A673 (cell line): Measurements from ENCODE around the gene TASP1. TPM values are rescaled to one million over a fixed set of nuclear protein-coding genes. Genes with fewer than 3 reads are reported as not detected.

Source experiments
- BruUV-seq: library from RNA; stranded (reverse); fragments of 400-500 nt; replicated peaks from 2 replicates; lab custom pipeline; 2021; lab: Mats Ljungman, UMichigan
- CTCF ChIA-PET: fragments of 300-600 bp; sonication (Branson Sonifier 250); formaldehyde crosslinking; loops from one replicate; lab custom pipeline; 2022; ENCODE audit warnings: antibody characterized with exemption; lab: Charles Lee
- POLR2A ChIA-PET: fragments of 300-600 bp; sonication (Branson Sonifier 250); formaldehyde crosslinking; loops from one replicate; lab custom pipeline; 2022; ENCODE audit warnings: antibody characterized with exemption; ENCODE audit not compliant: low non-redundant PET; lab: Charles Lee
- DNase-seq: peaks from one replicate; pipeline ENCODE4 v3.0.0-alpha.2; 2015; ENCODE audit warnings: low spot score
- H3K27ac ChIP-seq: fragments of 200-600 bp; sonication (generic); 2 replicates; pipeline ENCODE4 v1.5.1; 2016; ENCODE audit warnings: mixed run types, low read depth, mild to moderate bottlenecking, mixed read lengths, antibody characterized with exemption, low read length; ENCODE audit not compliant: poor library complexity, severe bottlenecking
- H3K27me3 ChIP-seq: fragments of 200-600 bp; sonication (generic); replicated peaks from 2 replicates; pipeline ENCODE4 v1.6.1; 2017; ENCODE audit warnings: mixed run types, low read depth, mild to moderate bottlenecking, mixed read lengths, antibody characterized with exemption, low read length; ENCODE audit not compliant: insufficient read depth, poor library complexity
- H3K36me3 ChIP-seq: fragments of 200-600 bp; sonication (generic); 2 replicates; pipeline ENCODE4 v1.6.1; 2016; ENCODE audit warnings: mixed run types, mild to moderate bottlenecking, mixed read lengths, antibody characterized with exemption, low read length; ENCODE audit not compliant: insufficient read depth, poor library complexity, severe bottlenecking
- H3K4me1 ChIP-seq: fragments of 200-600 bp; sonication (generic); 2 replicates; pipeline ENCODE4 v1.6.1; 2017; ENCODE audit warnings: mixed run types, mild to moderate bottlenecking, mixed read lengths, antibody characterized with exemption, low read length; ENCODE audit not compliant: insufficient read depth, poor library complexity, severe bottlenecking
- H3K4me3 ChIP-seq: fragments of 200-600 bp; sonication (generic); 2 replicates; pipeline ENCODE4 v1.5.1; 2016; ENCODE audit warnings: low read depth, mixed run types, mild to moderate bottlenecking, mixed read lengths, low read length; ENCODE audit not compliant: poor library complexity, severe bottlenecking
- H3K9me3 ChIP-seq: fragments of 200-600 bp; sonication (generic); 2 replicates; pipeline ENCODE4 v1.6.1; 2016; ENCODE audit warnings: mixed run types, low read depth, mild to moderate bottlenecking, mixed read lengths, antibody characterized with exemption, low read length; ENCODE audit not compliant: poor library complexity, severe bottlenecking
- EZH2 ChIP-seq: fragments of 200-600 bp; sonication (generic); IDR thresholded peaks from 2 replicates; pipeline ENCODE4 v1.6.1; 2017; ENCODE audit warnings: borderline replicate concordance, low read depth, mild to moderate bottlenecking, mixed read lengths, antibody characterized with exemption, low read length; ENCODE audit not compliant: poor library complexity, severe bottlenecking
- intact Hi-C: fragments of 100-400 bp; cut with micrococcal nuclease; formaldehyde crosslinking; loops from one replicate; pipeline ENCODE4 v1.10.0; 2022; ENCODE audit not compliant: unreplicated experiment
- total RNA-seq: library from RNA; stranded (reverse); gene quantifications from 2 replicates; pipeline ENCODE4 v1.2.3, GENCODE V29; 2021
- TF ChIP-seq, protein P1 (sequence below): fragments of 300-800, 200-600 bp; sonication (generic); conservative IDR thresholded peaks from 2 replicates; pipeline ENCODE4 v1.5.1; 2017; ENCODE audit warnings: low read depth, mild to moderate bottlenecking, antibody characterized with exemption, low read length, moderate library complexity, mixed read lengths

TASP1 gene
- total RNA-seq, 1 experiment from 2014 or later: 15.6 TPM

DNA sequence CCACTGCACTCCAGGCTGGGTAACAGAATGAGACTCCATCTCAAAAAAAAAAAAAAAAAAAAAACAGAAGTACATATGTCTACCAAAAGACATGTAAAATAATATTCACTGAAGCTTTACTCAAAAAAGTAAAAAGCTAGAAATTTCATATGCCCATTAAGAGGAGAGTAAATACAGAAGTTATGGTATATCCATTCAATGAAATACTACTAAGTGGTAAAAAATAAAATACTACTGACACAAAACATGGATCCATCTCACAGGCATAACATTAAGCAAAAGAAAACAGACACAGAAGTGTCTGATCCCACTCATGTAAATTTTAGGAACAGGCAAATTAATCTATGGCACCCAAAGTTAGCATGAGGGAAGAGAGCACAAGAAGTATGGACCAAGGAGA is 52.6 kb downstream of the TASP1 start:
- Histone ChIP-seq H3K4me1 (peaks cover 29% of the 10 kb centered on the region), H3K9me3 (peaks cover 37% of the 10 kb centered on the region), H3K4me3 (no peak overlapping the region), H3K27ac (peak overlapping the region; percentile 90), H3K36me3 (peaks cover 34% of the 10 kb centered on the region), H3K27me3 (no peaks in the 10 kb centered on the region)
- ChIA-PET CTCF (no interaction called here), POLR2A (interaction anchor here (0.6 kb wide), 1 partner anchor 1487 kb away, joined by 18 read pairs; no protein-coding TSS in a partner anchor)
- DNase-seq: no peak
- intact Hi-C loops: no loop called here
- TF ChIP-seq, protein P1, sequence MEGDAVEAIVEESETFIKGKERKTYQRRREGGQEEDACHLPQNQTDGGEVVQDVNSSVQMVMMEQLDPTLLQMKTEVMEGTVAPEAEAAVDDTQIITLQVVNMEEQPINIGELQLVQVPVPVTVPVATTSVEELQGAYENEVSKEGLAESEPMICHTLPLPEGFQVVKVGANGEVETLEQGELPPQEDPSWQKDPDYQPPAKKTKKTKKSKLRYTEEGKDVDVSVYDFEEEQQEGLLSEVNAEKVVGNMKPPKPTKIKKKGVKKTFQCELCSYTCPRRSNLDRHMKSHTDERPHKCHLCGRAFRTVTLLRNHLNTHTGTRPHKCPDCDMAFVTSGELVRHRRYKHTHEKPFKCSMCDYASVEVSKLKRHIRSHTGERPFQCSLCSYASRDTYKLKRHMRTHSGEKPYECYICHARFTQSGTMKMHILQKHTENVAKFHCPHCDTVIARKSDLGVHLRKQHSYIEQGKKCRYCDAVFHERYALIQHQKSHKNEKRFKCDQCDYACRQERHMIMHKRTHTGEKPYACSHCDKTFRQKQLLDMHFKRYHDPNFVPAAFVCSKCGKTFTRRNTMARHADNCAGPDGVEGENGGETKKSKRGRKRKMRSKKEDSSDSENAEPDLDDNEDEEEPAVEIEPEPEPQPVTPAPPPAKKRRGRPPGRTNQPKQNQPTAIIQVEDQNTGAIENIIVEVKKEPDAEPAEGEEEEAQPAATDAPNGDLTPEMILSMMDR: no peak
- TF ChIP-seq EZH2: no peak
- no TSS peak for BruUV-seq

- CTCF ChIA-PET: no interaction called here
These were observed 57.3 kb downstream of the TASP1 start for GRCh38 chr20:13581451-13581850.

DNA sequence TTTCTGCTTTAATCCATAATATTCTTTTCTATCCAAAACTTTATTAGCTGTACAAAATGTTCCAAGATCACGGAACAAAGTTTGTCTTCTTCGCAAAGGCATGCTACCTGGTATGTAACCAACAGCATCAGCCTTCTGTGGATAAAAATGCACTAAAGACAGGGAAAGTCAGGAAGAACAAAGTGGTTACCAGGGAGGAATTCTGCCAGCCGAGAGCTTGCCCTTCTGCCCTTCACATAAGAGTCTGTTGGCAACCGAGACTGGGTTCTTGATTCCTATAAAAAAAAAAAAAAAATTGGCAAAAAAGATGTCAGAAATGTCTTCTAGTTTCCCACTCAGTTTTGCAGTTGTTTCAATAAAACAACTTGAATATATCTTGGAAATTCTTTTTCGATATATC is 58.0 kb downstream of the TASP1 start:
- ChIA-PET POLR2A (no interaction called here), CTCF (no interaction called here)
- no TSS peak for BruUV-seq
- Histone ChIP-seq H3K36me3 (peaks cover 26% of the 10 kb centered on the region), H3K27me3 (no peaks in the 10 kb centered on the region), H3K27ac (no peak overlapping the region), H3K4me1 (peaks cover 11% of the 10 kb centered on the region), H3K4me3 (no peak overlapping the region), H3K9me3 (peaks cover 32% of the 10 kb centered on the region)
- DNase-seq: no peak
- intact Hi-C loops: no loop called here
- TF ChIP-seq, protein P1: no peak
- TF ChIP-seq EZH2: no peak

More at GRCh38 chr20:13581451-13581850, 57.3 kb downstream of the TASP1 start:
- no TSS peak for BruUV-seq
- H3K36me3 ChIP-seq: peaks cover 33% of the 10 kb centered on the region
- peaks cover 11% of the 10 kb centered on the region for H3K4me1 ChIP-seq
- H3K27ac ChIP-seq: no peak overlapping the region
- TF ChIP-seq EZH2: no peak
- TF ChIP-seq, protein P1: no peak
- peaks cover 36% of the 10 kb centered on the region for H3K9me3 ChIP-seq
- DNase-seq: peak; percentile 29
- intact Hi-C loops: no loop called here
- no peak overlapping the region for H3K4me3 ChIP-seq
- POLR2A ChIA-PET: no interaction called here
- H3K27me3 ChIP-seq: no peaks in the 10 kb centered on the region
